Stimulated activated CD4-positive, alpha-beta T cell treated with anti-CD3 and anti-CD28 coated beads, Interleukin-12 subunit alpha, Interleukin-12 subunit beta, amount 100 ng/mL, for 24 hours (primary cell): ENCODE results near the gene SCP2D1.
"Not testable (repeated sequence)": the region's sequence is repeated elsewhere in the genome, so short reads cannot be mapped to it uniquely, and the experiment has no call there.

ENCODE experiments used
- DNase-seq, 2 experiments: peaks; one replicate each; pipeline ENCODE4 v3.0.0-alpha.2; 2020; ENCODE audit warnings: low read depth in 2 of 2

Gene SCP2D1

DNA sequence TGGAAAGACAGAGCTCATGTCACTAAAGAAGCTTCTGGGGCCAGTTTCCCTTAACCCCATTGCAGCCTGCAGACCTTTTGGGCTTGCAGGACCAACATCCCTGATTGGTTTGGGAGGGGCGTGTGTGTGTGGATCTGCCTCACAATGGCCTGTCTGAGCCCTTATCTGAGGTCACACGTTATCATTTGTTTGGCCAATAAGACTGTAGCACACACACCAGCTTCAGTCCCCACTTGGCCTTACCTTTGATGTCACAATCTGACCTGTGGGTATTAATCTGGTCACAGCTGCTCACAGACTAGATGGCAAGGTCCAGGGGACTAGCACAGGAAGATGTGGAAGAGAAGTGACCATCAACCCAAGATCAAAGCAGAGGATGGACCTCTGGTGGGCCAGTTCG lies at the start of gene SCP2D1:
Gene SCP2D1, plus strand, starts transcription at position 301 of the 400 bp plus-strand sequence. Its CDS starts 33 bp downstream, at position 334.
- DNase-seq: no peak

DNA sequence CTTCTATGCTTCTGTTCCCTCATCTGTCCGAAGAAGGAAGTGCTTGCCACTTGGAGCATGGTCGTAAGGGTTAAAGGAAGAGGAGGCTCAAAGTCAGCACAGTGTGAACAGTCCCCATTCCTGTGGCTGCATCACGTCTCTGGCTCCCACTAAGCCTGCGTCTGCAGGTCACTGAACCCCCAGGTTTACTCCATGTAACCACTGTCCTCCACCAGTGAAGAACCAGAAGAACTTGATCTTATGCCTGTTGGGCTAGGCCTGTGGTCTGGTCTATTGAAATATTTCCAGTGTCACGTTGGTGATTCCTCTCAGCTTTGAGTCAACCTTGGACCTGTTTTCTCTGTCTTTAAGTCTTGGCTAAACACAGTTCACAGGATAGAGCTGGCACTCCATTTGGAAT lies 45.9 kb upstream of the SCP2D1 start:
- no peak for DNase-seq

DNA sequence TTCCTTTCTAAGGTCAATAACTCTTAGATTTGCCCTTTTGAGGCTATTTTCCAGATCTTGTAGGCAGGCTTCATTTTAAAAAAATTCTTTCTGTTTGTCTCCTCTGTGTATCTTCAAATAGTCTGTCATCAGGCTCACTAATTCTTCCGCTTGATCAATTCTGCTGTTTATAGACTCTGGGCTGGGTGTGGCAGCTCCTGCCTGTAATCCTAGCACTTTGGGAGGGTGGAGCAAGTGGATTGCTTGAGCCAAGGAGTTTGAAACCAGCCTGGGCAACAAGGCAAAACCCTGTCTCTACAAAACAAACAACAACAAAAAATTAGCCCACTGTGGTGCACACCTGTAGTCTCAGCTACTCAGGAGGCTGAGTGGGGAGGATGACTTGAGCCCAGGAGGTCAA lies 40.0 kb upstream of the SCP2D1 start:
- no peak for DNase-seq

- DNase-seq: no peak
Observed at GRCh38 chr20:18774207-18774606, 39.4 kb upstream of the SCP2D1 start.

DNA sequence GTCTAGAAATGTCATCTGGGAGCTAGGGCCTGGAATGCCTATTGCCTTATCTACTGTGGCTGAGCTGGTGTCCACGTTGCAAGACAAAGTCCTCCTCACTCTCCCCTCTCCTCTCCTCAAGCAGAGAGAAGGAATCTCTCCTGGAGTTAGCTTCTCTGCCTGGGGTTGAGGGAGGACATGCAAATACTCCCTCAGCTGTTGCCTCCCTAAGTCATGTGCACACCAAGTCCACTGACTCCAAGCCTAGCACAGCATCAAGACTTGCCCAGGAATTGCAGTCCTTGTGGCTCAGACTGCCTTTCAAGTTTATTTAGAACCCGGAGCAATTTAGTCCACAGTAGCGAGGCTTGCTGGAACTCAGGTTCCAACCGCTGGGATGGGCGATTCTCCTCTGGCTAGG lies 38.0 kb upstream of the SCP2D1 start:
- DNase-seq: no peak

DNA sequence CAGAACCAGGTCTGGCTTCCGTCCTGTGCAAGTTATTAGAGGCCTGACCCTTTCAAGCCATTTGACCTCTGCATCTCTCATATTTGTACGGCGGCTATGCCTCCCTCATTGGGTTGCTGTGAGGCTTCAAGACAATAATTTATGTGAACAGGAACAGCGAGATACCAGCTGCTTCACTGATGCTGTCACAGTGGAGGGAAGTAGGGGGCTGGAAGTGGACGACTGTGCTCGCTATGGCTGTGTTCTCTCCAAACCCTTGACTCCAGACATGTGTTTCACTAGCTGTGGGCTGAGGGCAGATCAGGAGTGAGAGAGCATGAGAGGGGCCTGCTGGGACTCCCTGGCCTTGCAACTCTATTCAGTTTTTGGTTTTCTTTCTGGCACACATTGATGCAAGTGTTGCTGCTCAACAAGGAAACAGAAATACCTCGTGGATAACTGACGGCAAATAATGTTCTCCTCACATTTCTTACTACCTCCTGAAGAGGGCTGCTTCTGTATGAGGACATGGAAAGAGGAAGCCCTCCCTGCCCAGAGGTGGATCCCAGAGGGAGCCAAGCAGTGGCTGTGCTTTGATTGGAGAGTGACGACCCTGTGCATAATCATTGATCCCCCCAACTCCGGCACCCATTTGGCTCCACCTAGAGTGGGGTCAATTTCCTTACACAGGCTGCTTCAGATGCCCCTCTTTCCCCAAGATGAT lies 34.7 kb upstream of the SCP2D1 start:
- DNase-seq: no peak

DNA sequence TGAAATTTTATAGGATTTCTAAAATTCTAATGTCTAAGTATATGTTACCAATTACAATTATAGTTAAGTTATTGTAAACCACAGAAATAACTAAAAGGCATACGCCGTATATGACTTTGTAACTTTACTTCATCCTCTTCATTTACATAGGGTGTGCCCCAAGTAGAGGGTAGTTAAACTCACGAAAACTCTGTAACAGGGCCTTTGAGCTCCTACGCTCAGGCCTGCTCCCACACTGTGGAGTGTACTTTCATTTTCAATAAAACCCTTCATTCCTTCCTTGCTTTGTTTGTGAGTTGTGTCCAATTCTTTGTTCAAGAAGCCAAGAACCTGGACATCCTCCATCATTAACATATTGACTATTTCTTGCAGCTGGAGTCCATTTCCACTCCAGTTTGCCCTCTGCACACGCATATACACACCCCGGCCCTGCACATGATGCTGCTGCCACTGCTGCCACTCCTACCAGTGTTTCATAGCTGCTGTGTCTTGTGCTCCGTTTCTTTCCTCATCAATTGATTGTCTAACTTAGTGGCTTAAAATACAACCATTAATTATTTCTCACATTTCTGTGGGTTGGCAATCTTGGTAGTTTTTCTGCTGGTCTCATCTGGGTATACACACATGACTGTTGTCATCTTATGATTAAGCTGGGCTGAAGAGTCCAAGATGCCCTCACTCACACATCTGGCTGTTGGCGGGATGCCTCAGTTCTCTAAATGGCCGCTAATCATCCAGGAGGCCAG lies 33.0 kb upstream of the SCP2D1 start:
- DNase-seq: no peak

GRCh38 chr20:18781509-18781908 lies 32.1 kb upstream of the SCP2D1 start:
- DNase-seq: no peak

- DNase-seq: no peak
Observed at GRCh38 chr20:18783385-18783959, 30.1 kb upstream of the SCP2D1 start.

GRCh38 chr20:18787046-18787445 lies 26.5 kb upstream of the SCP2D1 start:
- DNase-seq: not testable (repeated sequence)

- no peak for DNase-seq
Observed at GRCh38 chr20:18788021-18788420, 25.6 kb upstream of the SCP2D1 start.

GRCh38 chr20:18790787-18791186 lies 22.8 kb upstream of the SCP2D1 start:
- DNase-seq: no peak

- DNase-seq: peak; percentile 72
Observed at GRCh38 chr20:18793625-18794427, 19.8 kb upstream of the SCP2D1 start.

- DNase-seq: no peak
Observed at GRCh38 chr20:18794428-18794787, 19.2 kb upstream of the SCP2D1 start.

- DNase-seq: no peak
Observed at GRCh38 chr20:18795366-18795765, 18.2 kb upstream of the SCP2D1 start.

DNA sequence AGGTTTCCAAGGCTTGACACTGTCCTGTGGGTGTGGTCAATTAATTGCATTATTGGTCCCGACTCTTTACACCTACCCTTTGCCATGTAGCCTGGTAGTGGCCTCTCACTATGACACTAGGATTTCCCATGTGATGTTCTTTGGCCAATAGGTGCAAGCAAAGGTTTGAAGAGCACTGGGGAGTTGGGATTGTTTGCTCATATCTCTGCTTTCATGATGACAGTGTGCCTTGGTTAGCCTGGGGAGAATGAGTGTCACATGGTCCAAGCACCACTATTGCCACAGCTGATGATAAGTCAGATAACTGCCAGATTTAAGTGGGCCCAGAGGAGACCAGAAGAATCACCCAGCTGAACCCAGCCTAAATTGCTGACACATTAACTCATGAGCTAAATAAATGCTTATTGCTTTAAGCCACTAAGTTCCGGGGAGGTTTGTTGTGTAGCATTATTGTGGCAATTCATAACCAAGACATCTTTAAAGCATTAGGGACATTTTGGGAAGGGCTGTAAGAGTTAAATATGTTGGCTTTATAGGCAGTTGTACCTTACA lies 17.2 kb upstream of the SCP2D1 start:
- no peak for DNase-seq

- no peak for DNase-seq
Observed at GRCh38 chr20:18801516-18801915, 12.1 kb upstream of the SCP2D1 start.

DNA sequence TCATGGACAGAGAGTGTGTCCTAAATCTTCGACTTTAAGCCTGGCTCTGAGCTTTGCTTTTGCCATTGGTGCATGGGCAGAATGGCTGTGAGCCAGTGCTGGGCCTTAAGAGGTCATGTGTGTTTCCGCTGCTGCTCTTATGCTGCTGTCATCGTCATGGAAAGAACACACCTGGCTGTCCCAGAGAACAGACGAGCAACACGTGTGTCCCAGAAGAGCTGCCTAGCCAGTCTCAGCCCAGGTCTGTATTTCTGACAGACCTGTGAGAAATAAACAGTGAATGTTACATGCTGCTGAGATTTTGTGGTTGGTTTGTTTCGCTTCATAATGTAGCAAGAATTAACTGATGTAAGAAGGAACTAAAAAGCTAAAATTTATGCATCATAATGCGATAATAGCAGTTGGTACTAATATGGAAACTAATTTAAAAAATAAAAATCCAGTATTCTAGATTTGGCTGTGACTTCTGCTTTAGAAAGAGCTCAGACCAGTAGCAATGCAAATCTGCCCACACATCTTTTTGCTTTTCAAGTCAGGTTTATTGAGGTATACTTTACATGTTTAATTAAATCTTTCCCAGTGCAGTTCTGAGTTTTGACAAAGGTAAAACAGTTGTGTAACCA lies 11.5 kb upstream of the SCP2D1 start:
- no peak for DNase-seq

GRCh38 chr20:18805881-18806280 lies 7.7 kb upstream of the SCP2D1 start:
- no peak for DNase-seq

DNA sequence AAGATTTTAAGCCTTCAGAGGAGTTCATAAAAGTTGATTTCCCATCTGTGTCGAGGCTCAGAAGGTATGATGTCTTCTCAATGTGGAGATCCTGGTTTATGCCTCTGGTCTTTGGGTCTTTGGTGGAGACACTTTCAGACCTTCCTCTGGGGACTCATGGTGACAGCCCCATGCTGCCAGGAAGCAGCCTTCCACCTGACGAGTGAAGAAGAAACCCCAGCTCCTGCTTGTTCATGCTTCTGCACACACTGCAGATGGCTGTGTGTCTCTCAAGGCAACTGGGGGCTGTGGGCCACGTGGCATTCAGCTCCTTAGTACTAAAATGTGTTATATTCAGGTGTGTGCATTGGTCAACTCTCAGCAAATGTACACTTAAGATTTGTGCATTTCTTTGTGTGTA lies 4.9 kb upstream of the SCP2D1 start:
- DNase-seq: no peak

DNA sequence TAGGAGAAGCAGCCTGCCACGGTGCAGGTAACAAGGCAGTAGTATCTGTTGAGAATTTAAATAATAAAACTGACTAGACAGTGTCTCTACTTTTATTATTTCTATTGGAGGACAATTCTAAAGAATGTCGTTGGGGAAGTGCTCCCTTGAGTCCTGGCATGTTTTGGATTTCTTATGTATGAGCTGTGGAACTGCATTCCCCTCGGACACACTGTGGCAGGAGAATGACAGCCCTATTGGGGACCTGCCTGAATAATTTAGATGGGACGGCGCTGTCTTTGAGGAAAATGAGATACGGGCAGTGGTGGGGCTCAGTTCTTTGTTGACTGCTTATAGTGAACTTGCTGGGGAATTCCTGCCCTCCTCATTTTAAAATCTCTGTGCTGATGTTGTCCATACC lies 2.4 kb upstream of the SCP2D1 start:
- DNase-seq: no peak

DNA sequence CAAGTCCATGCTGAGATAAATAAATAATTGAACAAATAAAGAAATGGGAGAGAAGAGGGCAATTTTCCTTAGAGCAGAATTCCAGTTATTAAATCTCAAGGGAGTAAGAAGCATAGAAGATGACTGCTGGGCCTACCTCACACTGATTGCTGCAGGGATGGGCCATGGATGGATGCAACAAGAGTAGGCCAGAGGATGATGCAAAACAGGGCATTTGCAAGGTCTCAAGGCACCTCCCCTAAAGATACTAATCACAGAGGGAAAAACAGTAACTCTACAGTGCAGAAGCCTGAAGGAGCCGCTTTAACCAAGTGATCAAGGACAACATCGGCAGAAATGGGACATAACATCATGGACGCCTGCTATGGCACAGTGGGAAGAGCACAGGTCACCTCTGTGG lies 1.7 kb upstream of the SCP2D1 start:
- DNase-seq: no peak
